ENCODE results near the gene YPEL3.

GRCh38 chr16:30104492-30104891 is 8.5 kb upstream of the YPEL3 start:
- no peak for TF ChIP-seq EP300 (IDR thresholded peaks at IDR 0.05)
- no peak for TF ChIP-seq POLR2A (IDR thresholded peaks at IDR 0.05)
- no peak for TF ChIP-seq CTCF (IDR thresholded peaks at IDR 0.05)
